Brain pericyte (primary cell): ENCODE data around the gene SLC22A17.

Experiments
- DNase-seq: peaks from one replicate; pipeline ENCODE4 v3.0.0-alpha.2; 2012; ENCODE audit warnings: low read depth, low spot score

The SLC22A17 gene

DNA sequence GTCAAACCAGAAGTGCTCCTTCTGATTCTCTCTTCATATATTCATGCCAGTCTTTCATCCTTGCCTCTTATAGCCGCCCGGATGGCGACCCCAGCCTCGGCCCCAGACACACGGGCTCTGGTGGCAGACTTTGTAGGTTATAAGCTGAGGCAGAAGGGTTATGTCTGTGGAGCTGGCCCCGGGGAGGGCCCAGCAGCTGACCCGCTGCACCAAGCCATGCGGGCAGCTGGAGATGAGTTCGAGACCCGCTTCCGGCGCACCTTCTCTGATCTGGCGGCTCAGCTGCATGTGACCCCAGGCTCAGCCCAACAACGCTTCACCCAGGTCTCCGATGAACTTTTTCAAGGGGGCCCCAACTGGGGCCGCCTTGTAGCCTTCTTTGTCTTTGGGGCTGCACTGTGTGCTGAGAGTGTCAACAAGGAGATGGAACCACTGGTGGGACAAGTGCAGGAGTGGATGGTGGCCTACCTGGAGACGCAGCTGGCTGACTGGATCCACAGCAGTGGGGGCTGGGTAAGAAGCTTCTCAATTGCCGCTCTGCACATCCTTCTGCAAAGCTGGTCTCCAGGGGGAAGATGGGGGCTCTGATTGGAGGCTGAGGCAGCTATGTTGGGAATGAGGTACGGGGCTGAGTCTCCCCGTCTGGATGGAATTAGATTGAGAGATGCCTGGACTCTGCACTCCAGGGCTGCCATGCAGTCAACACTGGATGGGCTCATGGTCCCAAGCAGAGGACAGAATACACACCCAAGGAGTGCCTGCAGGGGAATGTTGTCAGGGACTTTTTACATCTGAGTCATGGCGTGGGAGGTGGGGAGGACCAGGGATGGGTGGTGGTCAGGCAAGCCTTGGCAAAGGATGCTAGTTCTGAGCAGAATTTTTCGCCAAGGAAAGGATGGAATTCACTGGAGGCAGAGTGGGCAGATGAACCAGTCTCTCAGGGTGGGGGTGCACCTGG lies 44.7 kb downstream of the SLC22A17 start:
- no peak for DNase-seq

DNA sequence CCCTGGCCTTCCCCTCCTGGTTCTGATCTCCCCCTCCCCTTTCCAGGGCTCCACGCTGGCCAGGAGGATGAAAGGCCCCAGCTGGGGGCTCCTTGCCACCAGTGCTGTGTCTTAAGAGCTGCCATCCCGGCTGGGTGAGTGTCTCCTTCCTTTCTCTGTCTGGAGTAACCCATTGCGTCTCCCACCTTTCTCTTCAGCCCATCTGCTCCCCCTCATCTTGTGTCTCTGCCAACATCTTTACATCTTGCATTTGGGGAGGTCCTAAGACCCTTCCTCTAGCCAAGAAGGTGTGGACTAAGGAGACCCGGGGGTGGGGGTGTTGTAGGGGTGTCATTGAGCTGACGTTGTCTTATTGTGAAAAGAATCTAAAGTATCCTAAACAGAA lies 45.5 kb downstream of the SLC22A17 start:
- DNase-seq: no peak

DNA sequence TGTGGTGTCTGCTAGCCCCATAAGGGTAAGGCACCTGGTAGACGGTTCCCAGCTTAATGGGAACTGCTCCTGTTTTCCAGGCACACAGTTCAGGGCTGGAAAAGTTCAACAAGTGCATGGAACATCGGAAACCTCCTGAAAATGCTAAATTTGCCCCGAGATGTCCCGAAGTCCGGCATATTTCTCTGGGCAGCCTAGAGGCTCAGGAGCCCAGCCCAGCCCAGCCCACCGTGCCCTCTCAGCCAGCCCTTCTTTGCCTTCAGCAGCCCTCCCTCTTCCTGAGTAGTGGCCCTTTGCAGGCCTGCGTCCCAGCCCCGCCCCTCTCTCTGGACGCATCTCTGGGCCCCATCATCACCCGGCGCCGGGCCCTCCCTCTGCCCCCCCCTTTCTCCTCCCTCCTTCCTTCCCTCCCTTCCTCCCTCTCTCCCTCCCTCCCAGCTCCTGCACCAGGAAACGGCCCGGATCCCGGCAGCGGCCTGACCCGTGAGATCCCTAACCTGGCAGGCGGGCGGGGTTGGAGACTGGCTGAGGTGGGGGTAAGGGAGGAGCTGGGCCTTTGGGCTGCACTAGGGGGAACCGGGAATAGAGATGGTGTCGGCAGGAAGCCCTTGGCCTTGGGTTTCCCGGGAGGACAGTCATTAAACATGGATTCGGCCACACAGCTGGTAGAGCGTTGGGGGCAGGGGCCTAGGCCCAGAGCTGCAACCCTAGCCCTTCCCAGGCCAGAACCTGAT lies 46.1 kb downstream of the SLC22A17 start, which contains the start of gene BCL2L2:
BCL2L2 (plus strand) TSS at position 422 of the 734 bp plus-strand sequence. CDS start 935 bp downstream, outside the sequence.
- DNase-seq: peak; percentile 63

DNA sequence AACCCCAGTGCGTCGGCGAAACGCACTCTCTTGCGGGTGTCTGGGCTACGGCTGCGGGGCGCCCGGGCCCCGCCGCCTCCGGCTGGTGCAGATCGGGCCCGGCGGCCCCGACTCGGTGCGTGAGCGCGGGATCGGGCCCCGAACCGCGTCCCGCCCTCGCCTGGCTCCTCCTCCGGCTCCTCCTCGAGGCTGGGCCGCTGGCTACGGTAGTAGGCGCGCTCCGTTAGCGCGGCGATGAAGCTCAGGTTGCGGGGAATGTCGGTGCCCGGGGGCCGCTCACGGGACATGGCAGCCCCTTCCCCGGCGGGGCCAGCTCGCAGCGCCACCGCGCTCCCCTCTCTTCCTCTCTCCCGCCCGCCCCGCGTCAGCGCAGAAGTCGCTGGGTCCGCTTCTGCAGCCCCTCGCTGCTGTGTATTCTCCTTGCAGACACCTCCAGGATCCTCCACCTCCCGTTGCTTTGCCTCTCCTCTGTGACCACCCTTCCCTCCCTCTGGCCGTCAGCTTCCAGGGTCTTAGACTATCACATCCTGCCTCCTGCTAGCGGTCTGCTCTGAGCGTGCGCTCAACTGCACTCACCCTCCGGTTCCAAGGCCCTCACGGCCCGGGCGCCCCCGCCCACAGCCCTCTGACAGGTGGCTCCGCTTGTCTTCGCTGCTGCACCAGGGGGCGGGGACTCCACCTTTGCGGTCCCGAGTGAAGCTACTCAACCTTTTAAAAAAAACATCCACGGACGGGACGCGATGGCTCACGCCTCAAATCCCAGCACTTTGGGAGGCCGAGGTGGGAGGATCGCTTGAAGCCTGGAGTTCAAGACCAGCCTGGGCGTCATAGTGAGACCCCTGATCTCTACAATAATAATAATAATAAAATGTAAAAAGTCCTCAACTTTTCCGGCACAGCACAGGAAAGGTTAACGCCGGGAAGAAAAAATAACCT lies 50.1 kb downstream of the SLC22A17 start, which contains the start of gene PPP1R3E:
PPP1R3E (minus strand) TSS at position 570 of the 936 bp plus-strand sequence; CDS start at position 287, 283 bp downstream.
- DNase-seq: no peak

DNA sequence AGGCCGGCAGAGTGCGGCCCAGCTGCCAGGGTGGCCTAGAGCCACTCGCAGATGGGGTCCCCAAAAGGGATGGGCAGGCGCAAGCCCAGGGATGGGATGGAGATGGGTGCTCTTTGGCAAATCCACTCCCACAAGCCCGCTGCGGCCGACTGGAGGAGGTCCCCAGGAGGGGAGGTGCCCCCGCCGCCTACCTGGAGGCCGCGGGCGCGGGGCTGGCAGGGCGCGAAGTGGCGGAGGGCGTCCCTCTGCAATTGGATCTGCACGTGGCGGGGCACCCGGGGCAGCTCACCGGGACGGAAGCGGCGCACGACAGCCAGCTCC lies 50.8 kb downstream of the SLC22A17 start:
- DNase-seq: no peak

DNA sequence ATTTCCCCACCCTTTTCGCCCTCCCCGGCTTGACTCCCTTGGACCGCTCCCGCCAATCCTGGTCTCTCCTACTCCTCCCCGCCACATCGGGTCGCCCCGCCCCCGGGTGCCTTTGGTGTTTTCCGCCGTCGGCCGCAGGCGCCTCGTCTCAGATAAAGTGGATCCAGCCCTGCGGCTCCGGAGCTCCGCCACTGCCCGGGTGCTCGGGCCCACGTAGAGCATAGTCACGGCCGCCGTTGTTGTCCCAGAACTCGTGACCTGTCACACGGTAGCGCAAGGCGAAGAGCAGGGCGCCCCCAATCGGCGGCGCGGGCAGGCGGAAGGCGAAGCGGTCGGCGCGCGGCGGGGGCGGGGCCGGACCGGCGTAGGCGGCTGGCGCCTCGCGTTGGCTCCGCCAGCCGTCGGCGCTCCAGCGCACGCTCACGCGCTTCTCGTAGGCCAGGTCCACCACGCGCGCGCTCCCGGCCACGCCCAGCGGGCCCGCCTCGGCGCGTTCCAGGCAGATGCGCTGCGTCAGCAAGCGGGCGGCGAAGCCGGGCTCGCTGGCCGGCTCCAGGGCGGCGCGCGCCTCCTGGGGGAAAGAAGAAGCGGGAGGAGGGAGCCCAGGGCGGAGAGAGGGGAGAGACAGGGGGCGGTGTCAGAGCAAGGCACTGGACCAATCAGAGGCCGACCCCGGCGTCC lies 51.3 kb downstream of the SLC22A17 start:
- DNase-seq: peak; percentile 94

DNA sequence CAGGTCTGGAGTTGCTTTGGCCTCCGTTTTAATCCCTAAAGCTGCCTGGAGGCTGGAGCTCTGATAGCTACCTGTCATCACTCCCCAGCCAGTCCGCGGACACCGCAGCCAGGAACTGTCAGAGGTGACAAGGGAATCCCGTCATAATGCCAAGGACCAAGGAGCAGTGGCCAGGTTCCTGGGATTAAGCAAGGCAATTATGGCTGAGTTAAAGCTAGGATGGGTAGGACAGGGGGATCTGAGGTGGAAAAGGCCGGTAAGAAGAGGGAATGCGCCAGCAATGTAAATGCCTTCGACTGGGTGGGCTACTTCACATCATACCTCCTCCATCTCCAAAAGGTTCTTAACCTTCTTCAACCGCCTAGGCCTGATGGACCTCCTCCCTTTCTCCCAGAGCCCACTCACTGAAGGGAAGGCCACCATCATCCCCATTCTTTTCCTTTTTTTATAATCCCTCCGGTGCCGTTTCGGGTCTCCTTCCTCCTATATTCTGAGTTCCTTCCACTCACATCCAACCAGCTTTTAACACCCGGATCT lies 51.9 kb downstream of the SLC22A17 start:
- DNase-seq: no peak

DNA sequence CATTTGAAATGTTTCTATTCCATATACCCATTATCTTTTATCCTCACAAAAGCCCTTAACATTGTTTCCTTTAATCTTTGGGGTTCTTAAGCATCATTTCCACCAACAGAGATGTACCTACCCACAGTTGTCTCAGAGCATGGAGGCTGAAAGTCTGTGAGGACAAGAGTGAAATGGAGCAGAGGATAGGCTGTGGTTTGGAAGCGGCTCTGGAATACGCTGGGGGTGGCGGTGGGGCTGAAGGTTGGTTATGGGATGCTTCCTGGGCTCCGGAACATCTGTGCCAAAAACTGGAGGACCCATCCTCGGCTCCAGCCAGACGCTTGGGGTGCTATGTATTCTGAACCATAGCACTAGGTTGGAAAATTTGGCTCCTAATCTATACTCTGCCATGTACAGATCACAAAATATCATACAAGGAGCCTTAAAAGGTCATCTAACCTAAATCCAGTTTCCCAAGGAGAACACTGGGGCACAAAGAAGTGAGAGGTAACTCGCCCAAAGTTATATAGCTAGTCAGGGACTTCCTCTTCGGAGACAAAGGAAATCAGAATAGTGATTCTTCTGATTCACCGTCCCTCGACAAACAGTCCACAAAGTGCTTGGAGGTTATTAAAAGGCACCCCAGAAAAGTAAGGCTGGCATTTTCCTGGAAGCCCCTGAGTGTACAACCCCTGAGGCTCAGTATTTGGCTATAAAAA lies 52.6 kb downstream of the SLC22A17 start:
- no peak for DNase-seq

DNA sequence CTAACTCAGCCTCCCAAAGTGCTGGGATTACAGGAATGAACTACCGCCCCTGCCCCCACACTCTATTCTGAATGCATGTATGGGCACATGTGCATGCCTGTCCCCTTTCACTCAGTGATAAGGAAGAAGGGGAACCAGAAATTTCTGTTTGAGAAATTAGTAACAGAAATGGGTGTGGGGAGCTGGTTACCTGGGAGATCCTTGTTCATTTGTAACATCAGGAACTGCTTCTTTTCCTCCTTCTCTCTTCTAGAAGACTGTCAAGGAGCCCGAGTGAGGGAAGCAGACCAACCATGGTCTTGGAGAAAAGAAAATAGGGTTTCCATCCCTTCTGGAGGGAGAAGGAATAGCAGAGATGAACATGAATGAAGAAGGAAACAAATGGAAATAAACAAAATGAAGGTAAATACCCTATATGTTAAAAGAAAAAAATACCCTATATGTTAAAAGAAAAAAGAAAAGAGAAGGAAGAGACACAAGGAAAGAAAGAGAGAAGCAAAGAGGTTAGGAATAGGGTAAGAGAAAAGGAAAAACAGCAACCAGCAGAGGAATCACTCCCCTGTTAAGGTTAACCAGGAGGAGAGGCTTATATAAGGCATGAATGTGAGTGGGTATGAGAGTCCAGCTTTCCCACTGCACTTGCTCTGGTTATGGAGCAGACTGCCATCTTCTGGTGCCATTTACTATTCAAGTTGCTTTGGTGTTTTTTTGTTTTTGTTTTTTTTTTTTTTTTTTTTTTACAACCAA lies 53.3 kb downstream of the SLC22A17 start:
- DNase-seq: no peak

DNA sequence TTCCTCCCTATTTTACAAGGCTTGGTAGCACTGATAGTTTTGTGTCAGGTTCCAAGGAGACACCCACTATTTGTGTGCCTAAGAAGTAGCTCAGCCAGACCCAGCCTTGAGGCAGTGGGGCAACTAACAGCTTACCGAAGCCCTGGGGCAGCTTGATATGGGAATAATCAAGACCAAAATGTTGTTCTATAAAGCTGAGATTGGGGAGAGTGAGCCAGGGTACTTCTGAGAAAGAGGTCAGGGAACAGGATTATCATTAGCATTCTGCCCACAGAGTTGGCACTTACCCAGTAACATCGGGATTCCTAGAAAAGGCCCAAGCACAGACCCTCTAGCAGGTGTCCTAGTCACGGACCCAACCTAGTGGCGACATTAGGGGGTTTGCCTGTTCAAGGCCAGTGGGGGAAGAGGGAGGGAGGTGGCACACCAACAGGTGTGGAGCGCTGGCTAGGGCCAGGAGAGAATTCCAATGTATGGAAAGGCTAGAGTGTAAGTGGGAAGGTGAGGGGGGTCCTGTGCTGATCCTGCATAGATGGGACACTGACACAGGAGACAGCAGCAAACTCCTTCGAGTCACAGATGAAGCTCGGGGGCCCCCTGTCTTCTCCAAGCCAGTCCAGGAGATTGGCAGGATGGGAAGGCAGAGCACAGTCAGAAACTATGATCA lies 54.9 kb downstream of the SLC22A17 start:
- no peak for DNase-seq

DNA sequence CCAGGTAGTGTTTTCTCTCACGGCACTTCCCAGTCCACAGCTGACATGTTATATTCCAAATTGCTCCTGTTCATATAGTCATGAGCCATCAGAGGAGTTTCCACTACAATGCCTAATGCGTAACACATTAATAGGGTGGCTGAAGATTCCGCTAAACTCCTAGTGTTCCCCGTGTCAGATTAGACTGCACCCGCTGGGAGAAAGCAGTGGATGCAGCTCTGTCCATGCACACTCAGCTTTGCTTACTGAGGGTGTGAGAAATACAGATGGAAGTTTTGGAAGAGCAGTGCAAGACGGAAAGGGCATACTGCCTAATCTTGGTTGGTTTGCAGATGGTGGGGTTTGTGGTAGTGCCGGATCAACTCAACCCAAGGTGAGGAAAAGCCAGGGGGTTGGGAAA lies 55.6 kb downstream of the SLC22A17 start:
- DNase-seq: no peak
